Nephron progenitor cell (in vitro differentiated cells): ENCODE data around the gene TBPL1.

ENCODE experiments used
- DNase-seq: peaks from one replicate; pipeline ENCODE4 v3.0.0; 2021
- H3K27ac Mint-ChIP-seq: 2 replicates; pipeline ENCODE4 v1.8.0; 2021; ENCODE audit warnings: mild to moderate bottlenecking, moderate library complexity, mixed read lengths
- H3K27me3 Mint-ChIP-seq: 2 replicates; pipeline ENCODE4 v1.8.0; 2021; ENCODE audit warnings: mild to moderate bottlenecking, low read depth, mixed read lengths; ENCODE audit not compliant: poor library complexity
- H3K36me3 Mint-ChIP-seq: 2 replicates; pipeline ENCODE4 v1.8.0; 2021; ENCODE audit warnings: low read depth, mixed read lengths
- H3K4me1 Mint-ChIP-seq: 2 replicates; pipeline ENCODE4 v1.8.0; 2021; ENCODE audit warnings: mixed read lengths
- H3K4me3 Mint-ChIP-seq: 2 replicates; pipeline ENCODE4 v1.8.0; 2021; ENCODE audit warnings: mild to moderate bottlenecking, moderate library complexity, mixed read lengths
- H3K9me3 Mint-ChIP-seq: 2 replicates; pipeline ENCODE4 v1.8.0; 2021; ENCODE audit warnings: mild to moderate bottlenecking, moderate library complexity, mixed read lengths
- TF ChIP-seq, protein P1 (sequence below): fragments of 200-600 bp; sonication (generic); IDR thresholded peaks from 2 replicates; pipeline ENCODE4 v1.5.0; 2021; ENCODE audit warnings: antibody characterized with exemption

TBPL1 gene

DNA sequence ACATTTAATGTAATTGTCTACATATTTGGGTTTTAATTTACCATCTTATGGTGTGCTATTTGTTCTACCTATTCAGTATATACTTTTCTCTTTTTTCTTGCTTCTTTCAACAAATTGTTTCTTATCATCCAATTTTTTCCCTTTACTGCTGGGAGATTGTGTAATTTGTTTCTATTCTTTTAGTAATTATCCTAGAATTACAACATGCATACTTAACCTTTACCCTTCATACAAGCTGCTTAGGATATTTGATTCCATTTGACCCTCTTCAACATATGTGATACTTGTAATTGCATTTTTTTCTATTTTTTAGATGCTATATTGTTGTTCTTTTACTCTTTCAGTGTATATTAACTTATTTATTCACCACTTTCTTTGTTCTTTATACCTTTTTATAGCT, 15.1 kb upstream of the TBPL1 start:
- no peak overlapping the region for H3K27ac Mint-ChIP-seq
- no peaks in the 10 kb centered on the region for H3K4me1 Mint-ChIP-seq

DNA sequence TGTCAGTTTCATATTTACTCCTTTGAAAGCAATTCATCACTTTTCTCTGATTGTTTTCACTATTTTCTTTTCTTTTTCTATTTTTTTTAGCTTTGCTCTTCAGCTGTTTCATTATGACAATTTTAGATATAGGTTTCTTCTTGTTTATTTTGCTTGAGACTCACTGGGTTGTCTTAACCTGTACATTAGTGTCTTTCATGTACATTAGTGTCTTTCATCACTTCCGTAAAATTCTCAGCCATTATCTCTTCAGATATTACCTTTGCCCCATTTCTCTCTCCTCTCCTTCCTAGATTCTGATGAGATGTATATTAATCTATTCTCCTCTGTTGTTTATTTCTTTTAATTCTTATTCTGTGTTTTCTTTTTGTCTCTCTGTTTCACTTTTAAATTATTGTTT, 14.5 kb upstream of the TBPL1 start:
- Mint-ChIP-seq H3K4me1 (no peaks in the 10 kb centered on the region), H3K27me3 (peaks cover 2% of the 10 kb centered on the region), H3K27ac (no peak overlapping the region), H3K36me3 (peaks cover 10% of the 10 kb centered on the region), H3K4me3 (no peak overlapping the region), H3K9me3 (peaks cover 28% of the 10 kb centered on the region)
- TF ChIP-seq, protein P1, sequence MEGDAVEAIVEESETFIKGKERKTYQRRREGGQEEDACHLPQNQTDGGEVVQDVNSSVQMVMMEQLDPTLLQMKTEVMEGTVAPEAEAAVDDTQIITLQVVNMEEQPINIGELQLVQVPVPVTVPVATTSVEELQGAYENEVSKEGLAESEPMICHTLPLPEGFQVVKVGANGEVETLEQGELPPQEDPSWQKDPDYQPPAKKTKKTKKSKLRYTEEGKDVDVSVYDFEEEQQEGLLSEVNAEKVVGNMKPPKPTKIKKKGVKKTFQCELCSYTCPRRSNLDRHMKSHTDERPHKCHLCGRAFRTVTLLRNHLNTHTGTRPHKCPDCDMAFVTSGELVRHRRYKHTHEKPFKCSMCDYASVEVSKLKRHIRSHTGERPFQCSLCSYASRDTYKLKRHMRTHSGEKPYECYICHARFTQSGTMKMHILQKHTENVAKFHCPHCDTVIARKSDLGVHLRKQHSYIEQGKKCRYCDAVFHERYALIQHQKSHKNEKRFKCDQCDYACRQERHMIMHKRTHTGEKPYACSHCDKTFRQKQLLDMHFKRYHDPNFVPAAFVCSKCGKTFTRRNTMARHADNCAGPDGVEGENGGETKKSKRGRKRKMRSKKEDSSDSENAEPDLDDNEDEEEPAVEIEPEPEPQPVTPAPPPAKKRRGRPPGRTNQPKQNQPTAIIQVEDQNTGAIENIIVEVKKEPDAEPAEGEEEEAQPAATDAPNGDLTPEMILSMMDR, result no peak
- DNase-seq, result no peak

More for the DNA sequence above, 15.1 kb upstream of the TBPL1 start:
- no peak for DNase-seq
- peaks cover 34% of the 10 kb centered on the region for H3K9me3 Mint-ChIP-seq
- H3K27me3 Mint-ChIP-seq, result peaks cover 7% of the 10 kb centered on the region
- TF ChIP-seq, protein P1, result no peak
- peaks cover 15% of the 10 kb centered on the region for H3K36me3 Mint-ChIP-seq
- H3K4me3 Mint-ChIP-seq, result no peak overlapping the region

DNA sequence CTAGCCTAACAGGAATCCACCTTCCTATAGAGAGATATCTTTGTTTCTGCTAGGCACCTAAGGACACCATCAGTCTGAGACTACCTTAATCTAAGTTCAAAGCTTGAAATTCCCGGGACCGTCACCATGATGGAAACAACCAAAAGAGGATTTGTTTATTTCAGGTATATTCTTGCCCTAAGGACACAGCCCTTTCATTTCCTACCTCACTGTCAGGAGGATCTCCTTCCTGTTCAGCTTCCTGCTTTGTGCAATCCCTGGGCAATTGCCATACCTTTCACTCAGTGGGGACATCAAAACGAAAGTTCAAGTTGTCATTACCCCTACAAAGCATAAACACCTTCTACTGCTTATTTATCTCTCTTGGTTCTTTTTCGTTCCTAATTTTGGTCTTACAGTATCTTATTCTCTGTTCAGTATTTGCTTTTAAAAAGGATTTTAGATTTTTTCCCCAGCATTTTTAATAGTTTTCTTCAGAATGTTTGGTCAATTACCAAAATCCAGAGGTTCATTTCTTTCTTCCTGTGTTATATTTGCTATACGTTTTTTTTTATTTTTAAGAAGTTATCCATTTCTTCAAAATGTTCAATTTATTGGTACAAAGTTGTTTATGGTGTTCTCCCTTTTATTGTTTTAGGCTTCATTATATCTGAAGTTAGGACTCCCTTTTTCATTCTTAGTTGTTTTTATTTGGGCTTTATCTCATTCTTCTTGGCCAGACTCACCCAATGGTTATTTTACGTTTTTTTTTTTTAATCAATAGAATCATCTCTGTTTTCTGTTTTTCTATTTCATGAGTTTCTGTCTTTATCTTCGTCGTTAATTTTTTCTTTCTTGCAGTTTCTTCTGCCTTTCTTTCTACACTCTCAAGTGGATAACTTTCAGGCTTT, 13.0 kb upstream of the TBPL1 start:
- Mint-ChIP-seq H3K27me3 (no peaks in the 10 kb centered on the region), H3K4me1 (no peaks in the 10 kb centered on the region), H3K4me3 (no peak overlapping the region), H3K27ac (no peak overlapping the region), H3K36me3 (no peaks in the 10 kb centered on the region), H3K9me3 (peaks cover 13% of the 10 kb centered on the region)
- no peak for DNase-seq
- TF ChIP-seq, protein P1, result no peak

DNA sequence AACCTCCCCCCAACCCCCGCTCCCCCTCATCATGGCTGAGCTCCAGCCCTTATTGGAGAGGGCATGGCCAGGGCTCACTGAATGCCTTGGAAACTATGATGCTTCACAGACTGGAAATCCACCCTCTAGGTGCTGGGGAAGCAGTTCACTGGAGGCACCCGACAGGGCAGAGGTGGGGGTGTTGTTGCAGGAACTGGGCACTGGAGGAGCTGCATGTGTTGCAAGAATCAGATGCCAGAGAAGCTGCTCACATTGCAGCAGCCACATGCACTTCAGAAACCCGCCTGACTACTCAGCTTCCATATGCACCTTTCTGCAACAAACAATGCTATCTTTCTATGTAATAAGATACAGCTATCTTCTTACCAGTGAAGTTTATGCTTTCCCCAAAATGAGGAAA, 7.9 kb upstream of the TBPL1 start:
- Mint-ChIP-seq H3K9me3 (peaks cover 3% of the 10 kb centered on the region), H3K36me3 (no peaks in the 10 kb centered on the region), H3K4me1 (no peaks in the 10 kb centered on the region), H3K27me3 (peaks cover 36% of the 10 kb centered on the region), H3K4me3 (no peak overlapping the region), H3K27ac (no peak overlapping the region)
- no peak for DNase-seq
- TF ChIP-seq, protein P1, result no peak

DNA sequence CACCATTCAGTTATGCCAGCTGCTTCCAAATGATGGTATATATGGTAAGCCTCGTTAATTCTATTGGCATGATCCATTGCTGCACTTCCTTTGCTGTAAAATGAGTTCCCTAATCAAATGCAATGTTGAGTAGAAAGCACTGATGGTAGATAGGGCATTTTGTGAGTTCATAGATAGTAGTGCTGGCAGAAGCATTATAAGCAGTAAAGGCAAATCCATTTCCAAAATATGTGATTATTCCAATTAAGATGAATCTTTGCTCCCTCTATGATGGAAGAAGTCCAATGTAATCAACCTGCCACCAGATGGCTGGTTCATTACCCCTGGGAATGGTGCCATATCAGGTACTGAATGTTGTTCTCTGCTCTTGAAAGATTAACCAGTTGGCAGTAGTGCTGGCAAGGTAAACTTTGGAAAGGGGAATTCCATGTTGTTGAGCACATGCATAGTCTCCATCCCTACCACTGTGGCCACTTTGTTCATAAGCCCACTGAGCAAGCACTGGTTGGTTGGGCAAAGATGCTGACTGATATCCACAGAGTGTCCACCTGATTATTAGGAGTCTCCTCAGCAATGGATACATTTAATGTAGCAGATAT, 5.6 kb upstream of the TBPL1 start:
- no peak for DNase-seq
- Mint-ChIP-seq H3K4me1 (peaks cover 7% of the 10 kb centered on the region), H3K36me3 (no peaks in the 10 kb centered on the region), H3K27me3 (peaks cover 47% of the 10 kb centered on the region), H3K9me3 (no peaks in the 10 kb centered on the region), H3K27ac (no peak overlapping the region), H3K4me3 (no peak overlapping the region)
- TF ChIP-seq, protein P1, result no peak
